Measurements from ENCODE around the gene SYT6.

Gene SYT6, protein sequence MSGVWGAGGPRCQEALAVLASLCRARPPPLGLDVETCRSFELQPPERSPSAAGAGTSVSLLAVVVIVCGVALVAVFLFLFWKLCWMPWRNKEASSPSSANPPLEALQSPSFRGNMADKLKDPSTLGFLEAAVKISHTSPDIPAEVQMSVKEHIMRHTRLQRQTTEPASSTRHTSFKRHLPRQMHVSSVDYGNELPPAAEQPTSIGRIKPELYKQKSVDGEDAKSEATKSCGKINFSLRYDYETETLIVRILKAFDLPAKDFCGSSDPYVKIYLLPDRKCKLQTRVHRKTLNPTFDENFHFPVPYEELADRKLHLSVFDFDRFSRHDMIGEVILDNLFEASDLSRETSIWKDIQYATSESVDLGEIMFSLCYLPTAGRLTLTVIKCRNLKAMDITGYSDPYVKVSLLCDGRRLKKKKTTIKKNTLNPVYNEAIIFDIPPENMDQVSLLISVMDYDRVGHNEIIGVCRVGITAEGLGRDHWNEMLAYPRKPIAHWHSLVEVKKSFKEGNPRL

DNA sequence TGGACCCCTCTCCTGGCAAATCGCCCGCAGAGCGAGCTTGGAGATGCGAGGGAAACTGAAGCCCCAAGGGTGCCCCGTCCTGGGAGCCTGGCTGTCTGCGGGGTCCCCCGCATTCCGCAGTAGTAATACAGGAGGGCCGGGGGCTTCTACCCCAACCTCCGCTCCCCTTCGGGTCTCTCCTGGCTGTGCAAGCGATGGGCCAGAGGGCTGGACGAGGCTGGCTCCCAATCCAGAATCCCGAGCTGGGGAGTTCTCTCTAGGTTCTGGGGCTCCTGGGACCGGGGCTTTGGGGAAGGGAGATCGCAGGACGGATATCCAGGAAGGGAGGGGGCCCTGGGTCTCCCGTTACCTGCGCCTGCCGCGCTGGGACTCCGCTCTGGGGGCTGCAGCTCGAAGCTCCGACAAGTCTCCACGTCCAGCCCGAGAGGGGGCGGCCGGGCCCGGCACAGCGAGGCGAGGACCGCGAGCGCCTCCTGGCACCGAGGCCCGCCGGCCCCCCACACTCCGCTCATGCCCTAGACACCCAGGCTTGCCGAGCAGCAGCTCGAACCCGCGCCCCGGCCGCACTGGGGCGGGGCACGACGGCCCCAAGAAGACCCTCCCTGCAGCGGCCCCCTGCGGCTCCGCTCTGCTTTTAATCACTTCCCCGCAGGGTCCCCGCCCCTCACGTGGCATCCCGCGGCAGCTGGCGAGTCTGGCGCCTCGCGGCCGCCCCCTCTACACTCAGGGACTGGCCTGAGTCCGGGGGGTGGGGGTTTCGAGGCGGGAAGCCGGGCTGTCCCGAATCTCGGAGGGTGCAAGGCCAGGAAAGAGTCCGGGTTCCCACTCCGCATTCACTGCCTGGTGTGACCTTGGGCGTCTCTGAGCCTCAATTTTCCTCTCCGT lies at the start of gene SYT6:
Gene SYT6, minus strand, starts transcription at position 609 of the 885 bp plus-strand sequence. Its CDS starts 97 bp downstream, at position 512.
- Histone ChIP-seq H3K36me3 (ENCODE audit: control insufficient read depth, low read depth, low read length) (peaks cover 7% of the 10 kb centered on the region), H3K4me1 (ENCODE audit: control insufficient read depth, low read depth, low read length) (peaks cover 13% of the 10 kb centered on the region), H3K9ac (ENCODE audit: low read length) (peak within 1 kb of the TSS; percentile 76), H3K27me3 (ENCODE audit: control insufficient read depth, insufficient read depth, low read length) (peaks cover 28% of the 10 kb centered on the region), H3K9me3 (ENCODE audit: control insufficient read depth, low read depth, low read length) (no peaks in the 10 kb centered on the region), H3K4me3 (ENCODE audit: low read length) (peak within 1 kb of the TSS; percentile 78), H3K27ac (ENCODE audit: low read length) (no peak within 1 kb of the TSS)

DNA sequence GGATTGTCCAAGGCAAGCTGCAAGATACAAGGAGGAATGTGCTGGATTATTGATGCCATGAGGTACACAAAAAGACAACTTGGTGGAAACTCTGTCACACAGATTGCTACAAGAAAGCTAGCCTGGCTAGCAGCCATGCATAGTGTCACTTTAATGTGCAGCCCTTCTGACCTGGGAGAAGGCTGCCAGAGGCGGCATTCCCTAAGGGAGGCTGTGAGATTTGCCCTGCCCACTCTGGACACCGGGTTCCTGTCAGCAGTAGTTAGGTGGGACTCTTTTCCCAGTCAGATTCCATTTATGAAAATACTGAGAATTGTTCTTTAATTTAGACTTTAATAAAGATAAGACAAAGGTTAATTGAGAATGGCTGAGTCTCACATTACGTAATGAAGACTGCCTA lies 47.8 kb upstream of the SYT6 start:
- no peak overlapping the region for H3K27ac ChIP-seq (ENCODE audit: low read length)
- no peaks in the 10 kb centered on the region for H3K9me3 ChIP-seq (ENCODE audit: control insufficient read depth, low read depth, low read length)
- no peaks in the 10 kb centered on the region for H3K4me1 ChIP-seq (ENCODE audit: control insufficient read depth, low read depth, low read length)
- H3K36me3 ChIP-seq (ENCODE audit: control insufficient read depth, low read depth, low read length) = no peaks in the 10 kb centered on the region
- H3K27me3 ChIP-seq (ENCODE audit: control insufficient read depth, insufficient read depth, low read length) = no peaks in the 10 kb centered on the region
- H3K4me3 ChIP-seq (ENCODE audit: low read length) = no peak overlapping the region
- H3K9ac ChIP-seq (ENCODE audit: low read length) = no peak overlapping the region

- no peaks in the 10 kb centered on the region for H3K4me1 ChIP-seq (ENCODE audit: control insufficient read depth, low read depth, low read length)
- H3K9ac ChIP-seq (ENCODE audit: low read length) = no peak overlapping the region
- H3K27ac ChIP-seq (ENCODE audit: low read length) = no peak overlapping the region
- H3K4me3 ChIP-seq (ENCODE audit: low read length) = no peak overlapping the region
- H3K9me3 ChIP-seq (ENCODE audit: control insufficient read depth, low read depth, low read length) = no peaks in the 10 kb centered on the region
- no peaks in the 10 kb centered on the region for H3K27me3 ChIP-seq (ENCODE audit: control insufficient read depth, insufficient read depth, low read length)
- H3K36me3 ChIP-seq (ENCODE audit: control insufficient read depth, low read depth, low read length) = no peaks in the 10 kb centered on the region
These were observed 45.4 kb upstream of the SYT6 start for GRCh38 chr1:114199017-114199594.

DNA sequence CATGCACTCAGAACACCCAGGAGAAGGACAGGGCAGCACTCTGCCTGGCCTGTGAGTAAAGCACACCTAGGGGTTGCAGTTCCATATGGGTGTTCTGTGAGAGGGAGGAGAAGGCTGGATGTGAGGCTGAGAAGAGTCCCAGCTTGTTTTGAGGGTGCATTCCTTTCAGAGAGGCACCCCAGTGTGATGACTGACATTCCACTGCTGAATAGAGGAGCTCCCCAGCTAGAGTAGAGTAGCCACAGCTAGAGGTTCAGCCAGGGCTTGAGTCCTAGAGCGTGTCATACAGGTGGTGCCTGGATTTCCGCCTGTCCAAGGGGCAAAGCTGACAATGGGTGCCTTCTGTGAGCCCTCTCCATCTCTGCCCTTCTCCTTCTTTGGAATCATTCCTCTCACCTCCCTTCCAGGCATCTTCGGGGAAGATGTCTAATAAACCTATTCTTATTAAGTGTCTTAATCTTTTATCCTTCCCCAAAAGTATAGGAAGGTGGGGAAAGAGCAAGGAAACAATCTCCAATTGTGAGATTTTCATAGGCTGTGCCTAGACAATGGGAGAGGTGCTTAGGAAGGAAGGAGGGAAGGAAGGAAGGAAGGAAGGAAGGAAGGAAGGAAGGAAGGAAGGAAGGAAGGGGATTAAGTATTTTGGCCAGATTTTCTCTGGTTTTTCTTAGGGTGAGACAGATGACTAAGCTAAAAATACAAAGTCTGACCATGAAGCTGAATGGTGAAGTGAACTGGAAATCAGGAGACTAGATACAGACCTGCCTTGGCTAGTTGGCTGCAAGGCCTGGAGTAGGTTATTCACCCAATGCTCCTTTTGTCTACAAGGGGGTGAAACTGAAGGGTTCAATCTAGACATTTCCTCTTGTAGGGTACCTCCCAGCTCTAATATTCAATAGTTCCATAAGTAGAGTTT lies 43.6 kb upstream of the SYT6 start:
- no peaks in the 10 kb centered on the region for H3K4me1 ChIP-seq (ENCODE audit: control insufficient read depth, low read depth, low read length)
- no peak overlapping the region for H3K27ac ChIP-seq (ENCODE audit: low read length)
- no peaks in the 10 kb centered on the region for H3K27me3 ChIP-seq (ENCODE audit: control insufficient read depth, insufficient read depth, low read length)
- no peaks in the 10 kb centered on the region for H3K36me3 ChIP-seq (ENCODE audit: control insufficient read depth, low read depth, low read length)
- H3K9me3 ChIP-seq (ENCODE audit: control insufficient read depth, low read depth, low read length) = no peaks in the 10 kb centered on the region
- no peak overlapping the region for H3K4me3 ChIP-seq (ENCODE audit: low read length)
- no peak overlapping the region for H3K9ac ChIP-seq (ENCODE audit: low read length)

- Histone ChIP-seq H3K9ac (ENCODE audit: low read length) (no peak overlapping the region), H3K36me3 (ENCODE audit: control insufficient read depth, low read depth, low read length) (no peaks in the 10 kb centered on the region), H3K9me3 (ENCODE audit: control insufficient read depth, low read depth, low read length) (no peaks in the 10 kb centered on the region), H3K27me3 (ENCODE audit: control insufficient read depth, insufficient read depth, low read length) (no peaks in the 10 kb centered on the region), H3K4me1 (ENCODE audit: control insufficient read depth, low read depth, low read length) (no peaks in the 10 kb centered on the region), H3K4me3 (ENCODE audit: low read length) (no peak overlapping the region), H3K27ac (ENCODE audit: low read length) (no peak overlapping the region)
These were observed 42.1 kb upstream of the SYT6 start for GRCh38 chr1:114195819-114196218.

DNA sequence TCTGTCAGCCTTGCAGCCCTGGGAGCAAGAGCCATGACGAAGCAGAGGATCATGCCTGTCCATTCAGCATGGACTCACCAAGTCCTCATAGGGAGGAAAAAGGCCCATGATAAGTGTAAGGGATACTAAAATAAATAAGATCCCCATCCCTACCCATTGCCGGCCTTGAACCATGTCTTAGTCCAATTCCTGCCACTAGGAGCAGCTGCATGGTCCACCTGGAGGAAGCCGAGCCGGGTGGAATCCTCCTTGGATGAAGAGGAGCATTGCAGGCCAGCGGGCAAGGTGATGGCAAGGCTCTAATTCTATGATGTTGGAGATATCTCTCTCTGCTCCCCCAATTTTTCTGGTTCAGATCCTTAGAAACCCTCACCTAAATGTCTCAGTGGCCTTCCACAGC lies 38.7 kb upstream of the SYT6 start:
- no peaks in the 10 kb centered on the region for H3K9me3 ChIP-seq (ENCODE audit: control insufficient read depth, low read depth, low read length)
- H3K4me3 ChIP-seq (ENCODE audit: low read length) = no peak overlapping the region
- no peaks in the 10 kb centered on the region for H3K4me1 ChIP-seq (ENCODE audit: control insufficient read depth, low read depth, low read length)
- H3K9ac ChIP-seq (ENCODE audit: low read length) = no peak overlapping the region
- H3K27me3 ChIP-seq (ENCODE audit: control insufficient read depth, insufficient read depth, low read length) = no peaks in the 10 kb centered on the region
- no peaks in the 10 kb centered on the region for H3K36me3 ChIP-seq (ENCODE audit: control insufficient read depth, low read depth, low read length)
- H3K27ac ChIP-seq (ENCODE audit: low read length) = no peak overlapping the region

DNA sequence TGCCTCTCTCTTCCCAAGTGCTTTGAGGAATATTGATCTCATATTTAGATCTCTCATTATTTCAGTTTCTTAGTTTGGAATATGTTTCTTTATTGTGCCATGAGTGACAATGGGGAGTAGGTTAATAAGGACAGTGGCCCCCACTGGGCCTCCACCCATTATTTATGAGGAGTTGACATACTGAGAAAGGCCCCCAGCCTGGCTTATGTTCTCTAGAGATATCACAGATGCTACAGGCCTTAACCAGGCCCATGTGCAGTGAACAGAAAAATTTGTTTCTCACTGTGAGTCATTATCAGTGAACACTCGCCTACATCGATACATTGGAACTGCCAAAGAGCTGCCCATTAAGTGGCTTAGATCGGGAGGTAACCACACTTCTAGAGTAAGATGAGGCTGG lies 35.7 kb upstream of the SYT6 start:
- Histone ChIP-seq H3K9me3 (ENCODE audit: control insufficient read depth, low read depth, low read length) (no peaks in the 10 kb centered on the region), H3K27me3 (ENCODE audit: control insufficient read depth, insufficient read depth, low read length) (no peaks in the 10 kb centered on the region), H3K4me1 (ENCODE audit: control insufficient read depth, low read depth, low read length) (no peaks in the 10 kb centered on the region), H3K36me3 (ENCODE audit: control insufficient read depth, low read depth, low read length) (no peaks in the 10 kb centered on the region), H3K4me3 (ENCODE audit: low read length) (no peak overlapping the region), H3K9ac (ENCODE audit: low read length) (no peak overlapping the region), H3K27ac (ENCODE audit: low read length) (no peak overlapping the region)

DNA sequence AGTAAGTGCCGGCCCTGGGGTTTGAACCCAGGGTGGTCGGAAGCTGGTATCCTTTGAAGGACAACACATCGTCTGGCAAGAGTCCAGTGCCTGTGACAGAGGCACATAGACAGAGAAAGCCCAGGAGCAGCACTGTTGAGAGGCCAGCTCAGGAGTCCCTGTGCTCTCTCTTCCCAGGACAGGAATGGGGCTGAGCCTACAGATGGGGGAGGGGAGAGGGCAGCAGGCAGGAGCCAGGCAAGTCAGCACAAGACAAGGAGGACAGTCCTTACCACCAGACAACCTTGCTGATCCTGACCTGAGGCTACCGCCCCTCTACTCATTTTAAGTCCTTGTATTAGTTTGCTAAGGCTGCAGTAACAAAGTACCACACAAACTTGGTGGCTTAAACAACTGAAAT lies 27.7 kb upstream of the SYT6 start:
- H3K36me3 ChIP-seq (ENCODE audit: control insufficient read depth, low read depth, low read length) = no peaks in the 10 kb centered on the region
- no peak overlapping the region for H3K9ac ChIP-seq (ENCODE audit: low read length)
- no peak overlapping the region for H3K4me3 ChIP-seq (ENCODE audit: low read length)
- no peak overlapping the region for H3K27ac ChIP-seq (ENCODE audit: low read length)
- H3K9me3 ChIP-seq (ENCODE audit: control insufficient read depth, low read depth, low read length) = no peaks in the 10 kb centered on the region
- no peaks in the 10 kb centered on the region for H3K4me1 ChIP-seq (ENCODE audit: control insufficient read depth, low read depth, low read length)
- H3K27me3 ChIP-seq (ENCODE audit: control insufficient read depth, insufficient read depth, low read length) = no peaks in the 10 kb centered on the region

GRCh38 chr1:114180742-114181141 lies 27.1 kb upstream of the SYT6 start:
- Histone ChIP-seq H3K27me3 (ENCODE audit: control insufficient read depth, insufficient read depth, low read length) (no peaks in the 10 kb centered on the region), H3K9me3 (ENCODE audit: control insufficient read depth, low read depth, low read length) (no peaks in the 10 kb centered on the region), H3K4me3 (ENCODE audit: low read length) (no peak overlapping the region), H3K36me3 (ENCODE audit: control insufficient read depth, low read depth, low read length) (no peaks in the 10 kb centered on the region), H3K4me1 (ENCODE audit: control insufficient read depth, low read depth, low read length) (no peaks in the 10 kb centered on the region), H3K9ac (ENCODE audit: low read length) (no peak overlapping the region), H3K27ac (ENCODE audit: low read length) (no peak overlapping the region)

DNA sequence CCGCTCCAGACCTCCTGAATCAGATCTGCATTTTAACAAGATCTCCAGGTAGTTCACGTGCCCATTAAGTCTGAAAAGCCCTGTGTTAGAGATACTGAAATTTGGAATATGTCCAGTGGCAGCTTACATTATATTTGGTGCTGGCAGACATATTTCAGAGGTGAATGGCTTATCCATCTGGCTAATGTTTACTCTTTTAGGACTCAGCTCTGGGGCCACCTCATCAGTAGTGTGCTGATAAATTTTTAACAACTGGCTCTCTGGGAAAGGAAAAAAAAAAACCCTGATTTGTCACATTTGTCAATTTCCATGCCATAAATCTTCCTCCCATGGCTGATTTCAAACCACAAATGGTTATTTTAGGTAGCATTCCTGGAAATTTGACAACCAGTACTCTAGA lies 25.3 kb upstream of the SYT6 start:
- Histone ChIP-seq H3K27ac (ENCODE audit: low read length) (no peak overlapping the region), H3K9me3 (ENCODE audit: control insufficient read depth, low read depth, low read length) (no peaks in the 10 kb centered on the region), H3K4me1 (ENCODE audit: control insufficient read depth, low read depth, low read length) (no peaks in the 10 kb centered on the region), H3K4me3 (ENCODE audit: low read length) (no peak overlapping the region), H3K27me3 (ENCODE audit: control insufficient read depth, insufficient read depth, low read length) (no peaks in the 10 kb centered on the region), H3K36me3 (ENCODE audit: control insufficient read depth, low read depth, low read length) (no peaks in the 10 kb centered on the region), H3K9ac (ENCODE audit: low read length) (no peak overlapping the region)

Data from iPS-18a (cell line).